NB4 (cell line): ENCODE data around the gene PTPRG.

Experiments used
- MYC ChIP-seq: IDR thresholded peaks from 2 replicates; pipeline ENCODE4 v1.6.1; 2011; ENCODE audit warnings: low read depth, low read length
- POLR2A ChIP-seq: IDR thresholded peaks from 2 replicates; pipeline ENCODE4 v1.6.1; 2011; ENCODE audit warnings: mild to moderate bottlenecking; ENCODE audit not compliant: insufficient read length; ENCODE audit errors: extremely low read depth
- TF ChIP-seq, protein P1 (sequence below): IDR thresholded peaks from one replicate; pipeline ENCODE4 v1.5.1; 2012; ENCODE audit warnings: low read depth, low read length
- TF ChIP-seq, protein P2 (sequence below): IDR thresholded peaks from 2 replicates; pipeline ENCODE4 v1.6.1; 2011; ENCODE audit warnings: low read depth, low read length

- TF ChIP-seq, protein P1, sequence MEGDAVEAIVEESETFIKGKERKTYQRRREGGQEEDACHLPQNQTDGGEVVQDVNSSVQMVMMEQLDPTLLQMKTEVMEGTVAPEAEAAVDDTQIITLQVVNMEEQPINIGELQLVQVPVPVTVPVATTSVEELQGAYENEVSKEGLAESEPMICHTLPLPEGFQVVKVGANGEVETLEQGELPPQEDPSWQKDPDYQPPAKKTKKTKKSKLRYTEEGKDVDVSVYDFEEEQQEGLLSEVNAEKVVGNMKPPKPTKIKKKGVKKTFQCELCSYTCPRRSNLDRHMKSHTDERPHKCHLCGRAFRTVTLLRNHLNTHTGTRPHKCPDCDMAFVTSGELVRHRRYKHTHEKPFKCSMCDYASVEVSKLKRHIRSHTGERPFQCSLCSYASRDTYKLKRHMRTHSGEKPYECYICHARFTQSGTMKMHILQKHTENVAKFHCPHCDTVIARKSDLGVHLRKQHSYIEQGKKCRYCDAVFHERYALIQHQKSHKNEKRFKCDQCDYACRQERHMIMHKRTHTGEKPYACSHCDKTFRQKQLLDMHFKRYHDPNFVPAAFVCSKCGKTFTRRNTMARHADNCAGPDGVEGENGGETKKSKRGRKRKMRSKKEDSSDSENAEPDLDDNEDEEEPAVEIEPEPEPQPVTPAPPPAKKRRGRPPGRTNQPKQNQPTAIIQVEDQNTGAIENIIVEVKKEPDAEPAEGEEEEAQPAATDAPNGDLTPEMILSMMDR: no peak
- TF ChIP-seq POLR2A (no peak), MYC (no peak)
- TF ChIP-seq, protein P2, sequence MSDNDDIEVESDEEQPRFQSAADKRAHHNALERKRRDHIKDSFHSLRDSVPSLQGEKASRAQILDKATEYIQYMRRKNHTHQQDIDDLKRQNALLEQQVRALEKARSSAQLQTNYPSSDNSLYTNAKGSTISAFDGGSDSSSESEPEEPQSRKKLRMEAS: no peak
Observed at GRCh38 chr3:61808526-61808925, 247.2 kb downstream of the PTPRG start.
